ENCODE measurements around the gene CFAP20DC.
"Not testable (repeated sequence)": the region's sequence is repeated elsewhere in the genome, so short reads cannot be mapped to it uniquely, and the experiment has no call there.

Gene CFAP20DC

DNA sequence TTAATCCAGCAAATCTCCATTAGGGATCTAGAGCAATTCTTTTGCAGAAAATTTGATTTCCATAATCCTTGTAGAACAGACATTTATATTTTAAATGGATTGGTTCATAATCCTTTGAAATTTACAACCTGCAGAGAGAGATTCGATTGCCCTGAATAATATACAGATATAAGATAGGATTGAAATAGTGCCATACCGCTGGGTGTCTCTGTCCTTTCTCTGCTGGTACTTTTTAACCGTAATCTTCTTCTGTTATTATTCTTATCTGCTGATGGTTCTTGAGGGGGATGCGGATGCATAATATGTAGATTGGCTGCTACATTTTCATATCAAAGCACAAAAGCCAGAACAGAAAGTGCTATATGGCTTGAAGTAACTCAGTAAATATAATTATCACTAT, 182.2 kb downstream of the CFAP20DC start:
- DNase-seq (ENCODE audit: low read depth), result no peak

DNA sequence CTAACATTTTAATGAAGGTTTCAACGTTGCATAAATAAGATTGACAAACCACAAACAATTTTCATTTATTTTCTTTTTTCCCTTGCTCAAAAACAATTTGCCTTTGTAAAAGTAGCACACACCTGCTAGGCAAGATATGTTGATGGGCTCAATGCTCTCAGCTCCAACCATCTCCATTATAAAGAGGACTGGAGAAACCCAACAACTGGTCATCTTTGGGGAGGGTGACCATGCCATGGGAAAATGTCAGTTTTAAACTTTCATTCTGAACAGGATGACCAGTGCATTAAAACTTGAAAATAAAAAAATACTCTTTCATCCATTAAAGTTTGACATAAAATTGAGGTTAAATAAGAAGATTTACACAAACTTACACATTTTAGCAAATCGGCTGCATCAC, 183.7 kb downstream of the CFAP20DC start:
- no peak for DNase-seq (ENCODE audit: low read depth)

GRCh38 chr3:58864480-58864879, 185.3 kb downstream of the CFAP20DC start:
- no peak for DNase-seq (ENCODE audit: low read depth)

- no peak for DNase-seq (ENCODE audit: low read depth)
Measured at GRCh38 chr3:58863206-58863605, 186.6 kb downstream of the CFAP20DC start.

DNA sequence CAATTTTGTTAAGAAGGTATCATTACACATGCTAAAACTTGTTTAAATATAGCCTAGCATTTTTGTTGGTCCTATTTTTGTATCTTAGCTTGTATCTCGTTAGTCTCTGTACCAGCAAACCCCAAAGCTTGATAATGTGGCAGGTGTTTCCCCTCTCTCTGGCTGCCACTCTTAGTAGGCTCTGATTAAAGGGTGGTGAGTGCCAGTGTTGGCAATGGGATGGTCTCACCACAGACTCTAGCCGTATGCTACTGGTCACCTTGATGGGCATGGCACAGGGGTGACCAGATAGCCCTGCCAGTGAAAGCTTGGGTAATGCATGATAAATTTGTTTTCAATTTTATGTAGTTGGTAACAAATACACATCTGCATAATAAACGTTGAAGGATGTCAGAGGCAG, 188.3 kb downstream of the CFAP20DC start:
- no peak for DNase-seq (ENCODE audit: low read depth)

DNA sequence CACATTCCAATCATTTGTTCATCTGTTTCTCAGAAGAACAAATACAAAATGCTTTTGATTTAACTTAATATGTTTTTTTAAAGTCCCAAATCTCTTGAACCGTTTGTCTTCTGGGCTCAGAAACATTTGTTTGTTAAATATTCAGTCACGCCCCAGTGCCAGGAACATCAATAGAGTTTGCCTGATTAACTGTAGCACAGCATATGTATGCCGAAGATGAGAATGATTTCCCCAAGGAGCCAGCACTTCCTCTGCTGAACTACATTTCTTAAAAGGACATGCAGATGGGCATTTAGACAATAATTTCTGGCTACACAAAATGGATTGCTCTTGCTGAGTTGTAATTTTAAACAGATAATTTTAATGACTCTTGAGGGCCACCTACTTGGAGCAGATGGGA, 191.7 kb downstream of the CFAP20DC start:
- DNase-seq (ENCODE audit: low read depth), result no peak

DNA sequence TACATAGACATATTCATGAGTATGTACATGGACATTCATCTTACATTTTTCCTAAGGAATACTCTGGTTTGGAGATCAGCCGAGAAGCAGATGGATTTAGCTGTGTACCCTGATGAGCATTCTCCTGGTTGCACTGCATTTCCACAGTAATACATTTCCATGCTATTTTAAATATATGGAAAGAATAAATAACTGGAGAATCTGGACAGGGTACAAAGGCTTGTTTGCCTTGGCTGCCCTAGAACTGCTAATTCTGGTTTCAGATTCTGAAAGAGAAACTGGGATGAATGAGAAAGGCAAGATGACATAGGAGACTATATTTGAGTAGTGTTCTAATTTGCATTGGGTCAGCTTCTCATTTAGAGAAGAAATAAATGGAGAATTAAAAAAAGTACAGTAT, 192.4 kb downstream of the CFAP20DC start:
- DNase-seq (ENCODE audit: low read depth), result no peak

DNA sequence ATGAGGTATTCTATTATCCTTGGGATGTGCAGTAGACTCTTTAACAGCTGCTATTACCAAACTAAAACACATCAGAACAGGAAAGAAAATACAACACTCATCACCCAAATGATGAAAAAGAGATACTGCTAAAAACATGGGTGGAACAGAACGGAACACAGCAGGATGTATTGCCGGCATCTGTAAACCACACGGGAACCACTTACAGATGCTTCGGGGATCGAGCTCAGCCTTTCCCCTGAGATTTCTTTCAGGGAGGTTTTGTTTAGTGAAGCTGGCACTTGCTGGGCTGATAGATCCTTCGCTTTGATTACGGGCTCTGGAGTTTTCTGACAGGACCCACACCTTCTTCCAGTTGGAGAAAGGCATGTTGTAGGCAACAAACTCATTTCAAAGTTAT, 201.0 kb downstream of the CFAP20DC start:
- DNase-seq (ENCODE audit: low read depth), result no peak

- not testable (repeated sequence) for DNase-seq (ENCODE audit: low read depth)
Measured at GRCh38 chr3:58842050-58842747, 207.6 kb downstream of the CFAP20DC start.

- no peak for DNase-seq (ENCODE audit: low read depth)
Measured at GRCh38 chr3:58840949-58841348, 208.9 kb downstream of the CFAP20DC start.

DNA sequence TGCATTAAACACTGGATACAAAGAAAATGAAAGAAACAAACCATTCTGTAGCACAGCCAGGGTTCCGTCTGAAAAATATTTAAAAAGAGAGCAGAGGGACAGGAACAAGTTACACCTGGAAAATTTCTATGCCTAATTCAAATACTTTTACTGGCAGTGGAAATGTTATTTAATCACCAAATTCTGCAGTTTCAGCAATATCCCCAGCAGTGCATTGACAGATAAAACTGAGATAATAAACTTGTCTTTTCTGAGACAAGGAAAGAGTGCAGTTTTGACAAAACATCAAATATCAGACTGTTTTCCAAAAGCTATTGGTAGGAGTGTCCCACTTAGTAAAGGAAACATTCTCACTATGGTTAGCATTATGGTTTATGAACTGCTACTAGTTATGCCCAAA, 209.9 kb downstream of the CFAP20DC start:
- no peak for DNase-seq (ENCODE audit: low read depth)

DNA sequence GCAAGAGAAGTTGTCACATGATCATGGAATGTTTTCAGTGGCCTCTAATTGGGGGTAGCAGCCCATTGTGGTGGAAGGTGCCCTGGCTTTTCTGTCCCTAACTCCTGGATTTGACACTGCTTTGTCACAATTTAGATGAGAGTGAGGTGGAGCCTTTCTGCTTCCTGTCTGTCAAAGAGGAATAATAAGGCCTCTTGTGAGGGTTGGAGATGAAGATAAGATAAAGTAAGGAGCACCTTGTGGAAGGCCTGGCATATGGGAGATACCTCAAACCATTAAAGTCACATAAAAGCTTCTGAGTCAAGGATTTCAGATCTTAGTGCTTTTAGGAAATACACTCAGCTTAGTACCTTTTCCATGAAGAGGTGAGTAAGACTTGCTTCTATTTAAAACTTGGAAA, 210.6 kb downstream of the CFAP20DC start:
- DNase-seq (ENCODE audit: low read depth), result no peak

- no peak for DNase-seq (ENCODE audit: low read depth)
Measured at GRCh38 chr3:58837856-58838255, 212.0 kb downstream of the CFAP20DC start.

DNA sequence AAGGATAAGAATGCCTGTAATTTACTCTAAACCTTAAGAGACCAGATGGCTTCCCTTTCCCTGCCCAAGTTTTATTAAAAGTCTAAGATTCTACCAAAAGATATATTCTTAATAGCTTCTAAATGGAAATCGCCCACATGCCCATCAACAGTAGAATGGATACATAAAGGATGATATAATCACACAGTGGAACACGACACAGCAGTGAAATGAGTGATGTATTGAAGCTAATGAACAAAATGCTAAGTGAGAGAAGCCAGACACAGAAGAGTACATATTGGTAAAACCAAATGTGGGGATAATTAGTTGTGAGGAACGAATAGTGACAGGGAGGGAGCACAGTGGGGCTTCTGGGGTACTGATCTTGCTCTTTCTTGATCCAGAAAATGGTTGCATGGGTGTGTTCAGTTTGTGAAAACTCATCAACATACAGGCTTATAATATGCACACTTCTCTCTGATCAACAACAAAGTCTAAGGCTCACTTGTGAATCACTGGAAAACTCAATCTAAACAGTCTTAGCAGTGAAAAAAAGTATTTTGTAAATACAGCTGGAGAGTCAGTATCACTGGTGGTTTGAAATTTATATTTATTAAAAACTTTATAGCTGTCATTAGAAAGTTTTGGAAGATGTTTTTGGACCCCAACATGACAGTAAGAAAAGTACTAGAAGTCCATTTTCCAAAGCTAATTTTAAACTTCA, 212.5 kb downstream of the CFAP20DC start:
- DNase-seq (ENCODE audit: low read depth), result no peak

- DNase-seq (ENCODE audit: low read depth), result no peak
Measured at GRCh38 chr3:58835086-58835485, 214.7 kb downstream of the CFAP20DC start.

- DNase-seq (ENCODE audit: low read depth), result no peak
Measured at GRCh38 chr3:58833491-58833890, 216.3 kb downstream of the CFAP20DC start.

DNA sequence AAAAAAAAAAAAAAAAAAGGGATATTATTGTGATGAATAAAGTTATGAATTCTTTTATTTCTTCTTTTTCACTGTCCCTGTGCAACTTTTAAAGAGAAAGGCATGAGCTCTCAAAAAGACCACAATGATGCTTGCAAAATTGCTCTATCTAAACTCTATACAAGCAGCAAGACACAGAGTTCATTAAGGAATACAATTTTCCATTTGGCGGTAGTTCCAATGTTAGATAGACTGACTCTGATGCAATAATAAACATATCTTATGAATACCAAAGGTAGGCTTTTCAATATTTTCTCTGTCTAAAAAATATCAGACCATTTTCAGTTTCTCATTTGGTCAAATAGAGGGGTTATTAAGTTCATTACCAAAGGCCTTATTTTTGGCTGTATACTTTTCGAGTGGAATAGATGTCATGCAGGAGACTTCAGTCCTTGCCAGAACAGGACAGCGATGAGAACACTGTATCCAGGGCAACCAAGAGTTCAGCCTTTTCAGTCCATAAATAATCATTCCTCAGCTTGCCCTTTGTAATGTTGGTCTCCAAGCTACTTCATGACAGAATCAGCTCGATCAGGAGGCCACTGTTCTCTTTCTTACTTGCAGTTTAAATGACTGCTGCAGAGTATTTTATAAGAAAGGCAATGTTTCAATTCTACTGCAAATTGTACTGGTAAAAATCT, 220.4 kb downstream of the CFAP20DC start:
- no peak for DNase-seq (ENCODE audit: low read depth)

- DNase-seq (ENCODE audit: low read depth), result no peak
Measured at GRCh38 chr3:58824777-58825176, 225.0 kb downstream of the CFAP20DC start.

GRCh38 chr3:58824285-58824684, 225.5 kb downstream of the CFAP20DC start:
- no peak for DNase-seq (ENCODE audit: low read depth)

GRCh38 chr3:58806551-58807244, 243.1 kb downstream of the CFAP20DC start:
- not testable (repeated sequence) for DNase-seq (ENCODE audit: low read depth)

DNA sequence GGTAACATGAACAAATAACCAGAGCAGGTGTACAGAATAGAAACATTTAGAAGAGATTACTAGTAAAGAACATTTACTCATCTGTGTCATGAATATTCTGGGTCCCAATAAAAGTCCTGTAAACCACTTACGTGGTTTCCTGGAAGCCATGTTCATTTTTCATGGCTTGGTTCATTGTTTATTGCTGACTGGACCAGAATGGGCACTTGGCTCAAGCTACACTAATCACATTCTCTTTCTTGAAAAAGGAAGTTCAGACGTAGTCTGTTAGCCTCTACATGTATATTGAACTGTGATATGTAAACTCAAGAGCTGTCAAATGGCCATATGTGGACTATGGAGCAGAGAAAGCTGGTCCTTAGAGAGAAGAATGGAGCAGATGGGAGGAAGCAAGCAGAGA, 244.9 kb downstream of the CFAP20DC start:
- no peak for DNase-seq (ENCODE audit: low read depth)

GRCh38 chr3:58801541-58801940, 248.3 kb downstream of the CFAP20DC start:
- DNase-seq (ENCODE audit: low read depth), result no peak

GRCh38 chr3:58800940-58801339, 248.9 kb downstream of the CFAP20DC start:
- no peak for DNase-seq (ENCODE audit: low read depth)
